Measurements from ENCODE around the gene MSTO1.

- no peak for TF ChIP-seq ZFP3 (CRISPR knock-in tag; IDR thresholded peaks at IDR 0.05)
- no peak for TF ChIP-seq PATZ1 (CRISPR knock-in tag; IDR thresholded peaks at IDR 0.05; ENCODE audit: borderline replicate concordance)
- no peak for TF ChIP-seq TCF4 (CRISPR knock-in tag; IDR thresholded peaks at IDR 0.05; ENCODE audit: borderline replicate concordance)
- TF ChIP-seq CSDC2 (CRISPR knock-in tag; IDR thresholded peaks at IDR 0.05) = no peak
Observed at GRCh38 chr1:155646307-155646706, 36.3 kb downstream of the MSTO1 start.
